Neural cell (in vitro differentiated cells): ENCODE data around the gene CDC45. TPM values are rescaled to one million over a fixed set of nuclear protein-coding genes. Genes with fewer than 3 reads are reported as not detected.

Experiments
- H2AFZ ChIP-seq: fragments of 200-600, 300-800 bp; sonication (generic), shearing (Covaris generic); 2 replicates; pipeline ENCODE4 v1.6.0; 2014; ENCODE audit warnings: low read depth, mild to moderate bottlenecking, antibody characterized with exemption, low read length, moderate library complexity
- H3F3A ChIP-seq: fragments of 200-600 bp; shearing (Covaris generic); 2 replicates; pipeline ENCODE4 v1.6.1; 2016; ENCODE audit warnings: mild to moderate bottlenecking, moderate library complexity, mixed read lengths, antibody characterized with exemption, low read length; ENCODE audit not compliant: insufficient read depth, poor library complexity, severe bottlenecking
- H3K27ac ChIP-seq: fragments of 200-600, 300-800 bp; sonication (generic), shearing (Covaris generic); 2 replicates; pipeline ENCODE4 v1.5.1; 2014; ENCODE audit warnings: mild to moderate bottlenecking, low read length, moderate library complexity
- H3K27me3 ChIP-seq: fragments of 300-800, 200-600 bp; sonication (generic), shearing (Covaris generic); 2 replicates; pipeline ENCODE4 v1.6.0; 2014; ENCODE audit warnings: mild to moderate bottlenecking, low read depth, low read length, moderate library complexity; ENCODE audit not compliant: insufficient read depth
- H3K36me3 ChIP-seq: fragments of 300-800, 200-600 bp; sonication (generic), shearing (Covaris generic); 2 replicates; pipeline ENCODE4 v1.5.1; 2014; ENCODE audit warnings: mild to moderate bottlenecking, antibody characterized with exemption, low read length, moderate library complexity; ENCODE audit not compliant: insufficient read depth
- H3K4me2 ChIP-seq: fragments of 300-800, 200-600 bp; sonication (generic), shearing (Covaris generic); 2 replicates; pipeline ENCODE4 v1.6.0; 2014; ENCODE audit warnings: mild to moderate bottlenecking, low read length
- H3K4me3 ChIP-seq: fragments of 300-800, 200-600 bp; sonication (generic), shearing (Covaris generic); 2 replicates; pipeline ENCODE4 v1.5.1; 2014; ENCODE audit warnings: mild to moderate bottlenecking, low read length, moderate library complexity
- H3K79me2 ChIP-seq: fragments of 200-600 bp; shearing (Covaris generic); replicated peaks from 2 replicates; pipeline ENCODE4 v1.6.0; 2014; ENCODE audit warnings: mild to moderate bottlenecking, low read length, moderate library complexity; ENCODE audit not compliant: insufficient read depth
- H3K9ac ChIP-seq: fragments of 300-800, 200-600 bp; sonication (generic), shearing (Covaris generic); 2 replicates; pipeline ENCODE4 v1.6.1; 2016; ENCODE audit warnings: mild to moderate bottlenecking, low read length, mixed read lengths
- H3K9me2 ChIP-seq: fragments of 200-600 bp; shearing (Covaris generic); 2 replicates; pipeline ENCODE4 v1.6.1; 2016; ENCODE audit warnings: mild to moderate bottlenecking, low read length, mixed read lengths; ENCODE audit not compliant: insufficient read depth
- H3K9me3 ChIP-seq: fragments of 200-600, 300-800 bp; sonication (generic), shearing (Covaris generic); 2 replicates; pipeline ENCODE4 v1.6.1; 2016; ENCODE audit warnings: mild to moderate bottlenecking, mixed run types, low read length, moderate library complexity, mixed read lengths
- H4K20me1 ChIP-seq: fragments of 200-600 bp; shearing (Covaris generic); 2 replicates; pipeline ENCODE4 v1.6.1; 2016; ENCODE audit warnings: mild to moderate bottlenecking, mixed run types; ENCODE audit not compliant: insufficient read depth
- EP300 ChIP-seq: fragments of 450-650 bp; conservative IDR thresholded peaks from 2 replicates; pipeline ENCODE4 v1.6.1; 2014; ENCODE audit warnings: antibody characterized with exemption, mild to moderate bottlenecking, moderate library complexity; ENCODE audit not compliant: poor library complexity, severe bottlenecking
- EZH2 ChIP-seq: fragments of 200-600, 300-800 bp; shearing (Covaris generic), sonication (generic); IDR thresholded peaks from 2 replicates; pipeline ENCODE4 v1.6.1; 2014; ENCODE audit warnings: antibody characterized with exemption, low read length, borderline replicate concordance, mild to moderate bottlenecking; ENCODE audit not compliant: insufficient read depth, poor library complexity, severe bottlenecking
- MXI1 ChIP-seq: fragments of 450-650 bp; conservative IDR thresholded peaks from 2 replicates; pipeline ENCODE4 v1.6.1; 2014; ENCODE audit warnings: antibody characterized with exemption, mild to moderate bottlenecking; ENCODE audit not compliant: poor library complexity, severe bottlenecking
- POLR2AphosphoS5 ChIP-seq: IDR thresholded peaks from 2 replicates; pipeline ENCODE4 v1.6.1; 2012
- RAD21 ChIP-seq: fragments of 450-650 bp; conservative IDR thresholded peaks from 2 replicates; pipeline ENCODE4 v1.6.1; 2014; ENCODE audit warnings: antibody characterized with exemption, mild to moderate bottlenecking, moderate library complexity
- SMC3 ChIP-seq: fragments of 450-650 bp; conservative IDR thresholded peaks from 2 replicates; pipeline ENCODE4 v1.6.1; 2014; ENCODE audit warnings: antibody characterized with exemption, mild to moderate bottlenecking, moderate library complexity; ENCODE audit not compliant: poor library complexity
- TAF1 ChIP-seq: IDR thresholded peaks from 2 replicates; pipeline ENCODE4 v1.6.1; 2012; ENCODE audit warnings: low read depth
- polyA plus RNA-seq: library from polyadenylated mRNA; depleted of rRNA; stranded (reverse); fragments of >200 nt; gene quantifications from 2 replicates; pipeline ENCODE4 v1.2.3, GENCODE V29; 2014
- TF ChIP-seq, protein P1 (sequence below): IDR thresholded peaks from 2 replicates; pipeline ENCODE4 v1.6.1; 2012; ENCODE audit warnings: borderline replicate concordance
- TF ChIP-seq, protein P2 (sequence below): fragments of 450-650 bp; IDR thresholded peaks from 2 replicates; pipeline ENCODE4 v1.5.1; 2014; ENCODE audit warnings: antibody characterized with exemption, mild to moderate bottlenecking, moderate library complexity; ENCODE audit not compliant: poor library complexity, severe bottlenecking

The CDC45 gene
- polyA plus RNA-seq, 1 donor from 2014 or later: 3.2 TPM

DNA sequence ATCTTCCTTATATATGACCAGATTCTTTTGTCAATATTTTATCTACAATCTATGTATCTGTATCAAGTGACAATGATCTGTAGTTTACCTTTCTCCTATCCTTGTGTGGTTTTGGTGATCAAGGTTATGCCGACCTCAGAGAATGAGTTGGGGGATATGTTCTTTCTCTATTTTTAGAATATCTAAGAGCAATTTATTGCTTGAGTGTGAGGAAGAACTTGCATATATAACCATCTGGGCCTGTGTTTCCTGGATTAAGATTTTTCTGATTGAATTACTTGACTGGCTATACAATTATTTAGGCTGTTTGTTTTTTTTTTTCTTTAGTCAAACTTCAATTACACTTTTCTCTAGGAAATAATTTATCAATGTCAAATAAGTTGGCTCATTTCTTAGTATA is 18.2 kb upstream of the CDC45 start:
- H3K36me3 ChIP-seq: no peaks in the 10 kb centered on the region
- H3K9me2 ChIP-seq: no peaks in the 10 kb centered on the region
- no peaks in the 10 kb centered on the region for H3F3A ChIP-seq
- no peak overlapping the region for H3K4me3 ChIP-seq
- H2AFZ ChIP-seq: no peak overlapping the region
- H3K4me2 ChIP-seq: no peak overlapping the region
- H3K9me3 ChIP-seq: no peaks in the 10 kb centered on the region
- TF ChIP-seq POLR2AphosphoS5: no peak
- no peak for TF ChIP-seq MXI1
- TF ChIP-seq EZH2: no peak
- TF ChIP-seq RAD21: no peak
- TF ChIP-seq EP300: no peak
- TF ChIP-seq TAF1: no peak
- TF ChIP-seq, protein P1, sequence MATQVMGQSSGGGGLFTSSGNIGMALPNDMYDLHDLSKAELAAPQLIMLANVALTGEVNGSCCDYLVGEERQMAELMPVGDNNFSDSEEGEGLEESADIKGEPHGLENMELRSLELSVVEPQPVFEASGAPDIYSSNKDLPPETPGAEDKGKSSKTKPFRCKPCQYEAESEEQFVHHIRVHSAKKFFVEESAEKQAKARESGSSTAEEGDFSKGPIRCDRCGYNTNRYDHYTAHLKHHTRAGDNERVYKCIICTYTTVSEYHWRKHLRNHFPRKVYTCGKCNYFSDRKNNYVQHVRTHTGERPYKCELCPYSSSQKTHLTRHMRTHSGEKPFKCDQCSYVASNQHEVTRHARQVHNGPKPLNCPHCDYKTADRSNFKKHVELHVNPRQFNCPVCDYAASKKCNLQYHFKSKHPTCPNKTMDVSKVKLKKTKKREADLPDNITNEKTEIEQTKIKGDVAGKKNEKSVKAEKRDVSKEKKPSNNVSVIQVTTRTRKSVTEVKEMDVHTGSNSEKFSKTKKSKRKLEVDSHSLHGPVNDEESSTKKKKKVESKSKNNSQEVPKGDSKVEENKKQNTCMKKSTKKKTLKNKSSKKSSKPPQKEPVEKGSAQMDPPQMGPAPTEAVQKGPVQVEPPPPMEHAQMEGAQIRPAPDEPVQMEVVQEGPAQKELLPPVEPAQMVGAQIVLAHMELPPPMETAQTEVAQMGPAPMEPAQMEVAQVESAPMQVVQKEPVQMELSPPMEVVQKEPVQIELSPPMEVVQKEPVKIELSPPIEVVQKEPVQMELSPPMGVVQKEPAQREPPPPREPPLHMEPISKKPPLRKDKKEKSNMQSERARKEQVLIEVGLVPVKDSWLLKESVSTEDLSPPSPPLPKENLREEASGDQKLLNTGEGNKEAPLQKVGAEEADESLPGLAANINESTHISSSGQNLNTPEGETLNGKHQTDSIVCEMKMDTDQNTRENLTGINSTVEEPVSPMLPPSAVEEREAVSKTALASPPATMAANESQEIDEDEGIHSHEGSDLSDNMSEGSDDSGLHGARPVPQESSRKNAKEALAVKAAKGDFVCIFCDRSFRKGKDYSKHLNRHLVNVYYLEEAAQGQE: no peak
- no peak for TF ChIP-seq SMC3
- TF ChIP-seq, protein P2, sequence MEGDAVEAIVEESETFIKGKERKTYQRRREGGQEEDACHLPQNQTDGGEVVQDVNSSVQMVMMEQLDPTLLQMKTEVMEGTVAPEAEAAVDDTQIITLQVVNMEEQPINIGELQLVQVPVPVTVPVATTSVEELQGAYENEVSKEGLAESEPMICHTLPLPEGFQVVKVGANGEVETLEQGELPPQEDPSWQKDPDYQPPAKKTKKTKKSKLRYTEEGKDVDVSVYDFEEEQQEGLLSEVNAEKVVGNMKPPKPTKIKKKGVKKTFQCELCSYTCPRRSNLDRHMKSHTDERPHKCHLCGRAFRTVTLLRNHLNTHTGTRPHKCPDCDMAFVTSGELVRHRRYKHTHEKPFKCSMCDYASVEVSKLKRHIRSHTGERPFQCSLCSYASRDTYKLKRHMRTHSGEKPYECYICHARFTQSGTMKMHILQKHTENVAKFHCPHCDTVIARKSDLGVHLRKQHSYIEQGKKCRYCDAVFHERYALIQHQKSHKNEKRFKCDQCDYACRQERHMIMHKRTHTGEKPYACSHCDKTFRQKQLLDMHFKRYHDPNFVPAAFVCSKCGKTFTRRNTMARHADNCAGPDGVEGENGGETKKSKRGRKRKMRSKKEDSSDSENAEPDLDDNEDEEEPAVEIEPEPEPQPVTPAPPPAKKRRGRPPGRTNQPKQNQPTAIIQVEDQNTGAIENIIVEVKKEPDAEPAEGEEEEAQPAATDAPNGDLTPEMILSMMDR: no peak
- H3K27me3 ChIP-seq: no peaks in the 10 kb centered on the region
- H3K79me2 ChIP-seq: no peaks in the 10 kb centered on the region
- H3K9ac ChIP-seq: no peak overlapping the region
- no peak overlapping the region for H3K27ac ChIP-seq
- H4K20me1 ChIP-seq: no peaks in the 10 kb centered on the region

DNA sequence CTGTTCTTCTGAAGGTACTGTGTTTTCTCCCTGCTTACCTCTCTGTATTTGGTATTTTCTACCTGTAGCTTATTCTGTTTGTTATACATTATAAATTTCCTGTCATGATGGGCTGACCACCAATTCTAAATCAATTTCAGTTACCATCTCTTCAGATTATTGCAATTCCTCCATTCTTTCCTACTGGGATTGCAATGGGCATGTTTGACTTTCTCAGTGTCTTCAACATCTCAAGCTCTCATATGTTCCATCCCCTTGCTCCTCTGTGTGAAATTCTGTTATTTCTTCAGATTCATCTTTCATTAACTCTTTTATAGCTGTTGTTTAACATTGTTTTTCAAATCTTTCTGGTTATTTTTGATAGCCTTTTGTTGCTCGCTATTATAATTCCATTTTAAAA is 16.7 kb upstream of the CDC45 start:
- H3K36me3 ChIP-seq: no peaks in the 10 kb centered on the region
- H3K9me3 ChIP-seq: no peaks in the 10 kb centered on the region
- no peaks in the 10 kb centered on the region for H3K9me2 ChIP-seq
- H3K27me3 ChIP-seq: no peaks in the 10 kb centered on the region
- TF ChIP-seq EZH2 (no peak), RAD21 (no peak), EP300 (no peak), POLR2AphosphoS5 (no peak), SMC3 (no peak), MXI1 (no peak), TAF1 (no peak)
- TF ChIP-seq, protein P1: no peak
- TF ChIP-seq, protein P2: no peak
- H3K27ac ChIP-seq: no peak overlapping the region
- H3K4me2 ChIP-seq: no peak overlapping the region
- H3K79me2 ChIP-seq: no peaks in the 10 kb centered on the region
- H4K20me1 ChIP-seq: no peaks in the 10 kb centered on the region
- H3K4me3 ChIP-seq: no peak overlapping the region
- no peak overlapping the region for H3K9ac ChIP-seq
- no peak overlapping the region for H2AFZ ChIP-seq
- H3F3A ChIP-seq: no peaks in the 10 kb centered on the region
